ENCODE data around the gene KCNC3.
"Not testable (repeated sequence)": the region's sequence is repeated elsewhere in the genome, so short reads cannot be mapped to it uniquely, and the experiment has no call there.

The KCNC3 gene

DNA sequence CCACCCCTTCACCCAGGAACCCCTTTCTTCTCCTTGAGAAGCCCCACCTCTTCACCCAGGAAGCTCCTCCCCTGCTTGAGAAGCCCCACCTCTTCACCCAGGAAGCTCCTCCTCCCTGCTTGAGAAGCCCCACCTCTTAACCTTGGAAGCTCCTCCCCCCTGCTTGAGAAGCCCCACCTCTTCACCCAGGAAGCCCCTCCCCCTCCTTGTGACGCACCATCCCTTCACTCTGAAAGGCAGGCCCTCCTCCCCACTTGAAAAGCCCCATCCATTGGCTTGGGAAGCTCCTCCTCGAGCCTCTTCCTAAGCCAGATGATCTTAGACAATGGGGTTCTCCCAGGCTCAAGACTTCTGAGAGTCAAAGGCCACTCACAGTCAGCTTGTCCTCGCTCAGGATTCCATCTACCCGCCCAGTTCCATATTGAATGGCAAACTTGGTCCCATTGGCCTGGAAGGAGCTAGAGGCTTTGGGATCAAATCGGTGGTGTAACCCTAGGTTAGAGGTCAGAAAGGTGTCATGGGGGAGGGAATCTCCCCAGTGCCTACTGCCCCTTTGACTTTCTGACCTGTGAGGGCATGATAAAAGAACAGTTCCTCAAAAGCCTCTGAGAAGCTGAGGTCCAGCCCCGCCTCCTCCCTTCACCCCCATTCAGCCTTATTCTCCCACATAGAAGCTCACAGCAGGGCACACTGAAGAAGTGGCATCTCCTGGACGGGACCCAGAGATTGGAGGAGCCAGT is 32.3 kb upstream of the KCNC3 start:
- no peaks in the 10 kb centered on the region for H3K9me3 ChIP-seq (ENCODE audit: control insufficient read depth, insufficient read depth, low read length)
- no peaks in the 10 kb centered on the region; the same call in 1 of the 2 replicates for H3K36me3 ChIP-seq (ENCODE audit: insufficient read depth, low read length)
- no peaks in the 10 kb centered on the region; the same call in 1 of the 2 replicates for H3K4me1 ChIP-seq (ENCODE audit: insufficient read depth, low read length)
- H3K9ac ChIP-seq (ENCODE audit: low read depth, low read length): no peak overlapping the region

- Histone ChIP-seq H3K36me3 (ENCODE audit: insufficient read depth, low read length) (no peaks in the 10 kb centered on the region; the same call in 1 of the 2 replicates), H3K9me3 (ENCODE audit: control insufficient read depth, insufficient read depth, low read length) (no peaks in the 10 kb centered on the region), H3K4me1 (ENCODE audit: insufficient read depth, low read length) (no peaks in the 10 kb centered on the region; the same call in 1 of the 2 replicates), H3K9ac (ENCODE audit: low read depth, low read length) (no peak overlapping the region)
Measured at GRCh38 chr19:50359328-50359818, 30.2 kb upstream of the KCNC3 start.

DNA sequence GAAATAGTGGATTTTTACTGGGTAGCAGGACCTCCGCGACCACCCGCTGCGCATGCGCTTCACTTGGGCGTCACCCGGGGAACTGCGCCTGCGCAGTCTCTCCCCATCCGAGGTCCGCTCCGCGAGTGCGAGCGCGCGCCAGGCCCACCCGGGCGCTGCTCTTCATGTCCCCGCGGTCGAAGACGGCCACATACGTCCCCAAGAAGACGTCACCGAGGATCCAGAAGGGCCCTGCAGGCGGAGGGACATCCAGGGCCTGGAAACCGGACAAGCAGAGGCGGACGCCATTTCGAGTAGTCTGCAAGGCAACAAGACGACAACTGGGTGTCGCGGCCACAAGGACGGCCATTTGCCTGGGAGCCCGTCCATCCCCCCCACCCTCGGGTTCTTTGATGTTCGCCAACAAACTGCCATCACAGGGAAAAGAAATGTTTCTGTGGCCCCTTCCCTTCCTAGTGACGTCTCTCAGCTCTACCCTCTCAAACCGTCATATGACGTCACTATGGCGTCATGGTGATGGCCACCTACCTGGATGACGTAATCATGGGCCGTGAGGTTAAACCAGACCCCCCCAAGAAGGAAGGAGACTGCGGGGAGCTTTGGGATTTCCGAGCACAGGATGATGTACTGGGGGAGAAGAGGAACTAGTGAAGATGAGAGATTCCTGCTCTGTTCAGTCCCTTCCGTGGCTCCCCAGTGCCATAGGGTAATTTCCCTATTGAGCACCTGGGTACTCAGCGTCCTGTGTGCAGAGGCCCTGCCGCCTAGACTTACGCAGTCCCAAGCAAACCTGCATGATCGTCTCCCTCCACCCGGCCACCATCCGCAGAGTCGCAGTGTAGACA is 29.5 kb upstream of the KCNC3 start:
- no peaks in the 10 kb centered on the region for H3K9me3 ChIP-seq (ENCODE audit: control insufficient read depth, insufficient read depth, low read length)
- H3K9ac ChIP-seq (ENCODE audit: low read depth, low read length): no peak overlapping the region
- no peaks in the 10 kb centered on the region; the same call in 1 of the 2 replicates for H3K4me1 ChIP-seq (ENCODE audit: insufficient read depth, low read length)
- H3K36me3 ChIP-seq (ENCODE audit: insufficient read depth, low read length): no peaks in the 10 kb centered on the region; the same call in 1 of the 2 replicates

DNA sequence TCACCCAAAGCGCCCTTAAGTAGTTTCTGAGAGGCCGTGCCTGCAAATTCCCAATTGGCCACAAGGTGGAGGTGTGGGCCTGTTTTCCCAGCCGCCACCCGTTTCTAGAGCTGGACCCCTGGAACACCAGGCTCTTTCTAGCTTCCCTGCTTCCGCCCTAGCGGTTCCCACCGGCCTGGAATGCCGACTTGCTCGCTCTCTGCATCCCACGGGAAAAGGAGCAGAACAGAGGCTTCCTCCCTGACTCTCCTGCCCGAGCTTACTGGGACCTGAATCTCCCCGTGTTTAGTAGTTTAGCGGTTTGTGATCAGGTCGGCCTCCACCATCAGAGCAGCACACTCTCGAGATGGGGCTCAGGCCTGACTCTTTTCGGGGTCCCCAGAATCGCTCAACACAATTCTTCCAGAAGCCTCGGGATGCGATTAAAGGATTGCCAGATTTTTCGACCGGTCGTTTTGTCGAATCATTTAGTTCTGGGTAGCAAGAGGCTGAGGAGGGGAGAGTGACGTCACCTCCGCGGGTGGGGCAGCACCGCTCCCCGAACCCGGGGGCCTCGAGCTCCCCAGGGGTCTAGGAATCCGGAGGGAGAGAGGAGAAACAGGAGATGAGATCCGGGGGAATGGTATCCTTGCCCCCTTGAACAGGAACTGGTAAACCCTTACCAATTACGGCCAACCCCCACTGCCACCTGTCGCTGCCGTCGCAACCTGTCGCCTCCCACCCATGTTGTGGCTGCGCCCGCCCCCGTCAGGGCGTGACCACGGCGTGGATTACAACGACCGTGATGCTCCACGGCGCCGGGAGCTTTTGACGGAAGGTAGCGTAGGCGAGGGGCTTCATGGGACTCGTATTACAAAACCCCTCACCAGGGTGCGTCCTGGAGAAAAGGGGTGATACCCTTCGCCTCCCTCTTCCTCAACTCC is 28.3 kb upstream of the KCNC3 start:
- H3K9me3 ChIP-seq (ENCODE audit: control insufficient read depth, insufficient read depth, low read length): no peaks in the 10 kb centered on the region
- no peaks in the 10 kb centered on the region; the same call in 1 of the 2 replicates for H3K4me1 ChIP-seq (ENCODE audit: insufficient read depth, low read length)
- no peaks in the 10 kb centered on the region for H3K36me3 ChIP-seq (ENCODE audit: insufficient read depth, low read length)
- H3K9ac ChIP-seq (ENCODE audit: low read depth, low read length): peak overlapping the region; percentile 40; the same call in 1 of the 2 replicates

- H3K9ac ChIP-seq (ENCODE audit: low read depth, low read length): no peak overlapping the region
Measured at GRCh38 chr19:50356691-50357177, 27.6 kb upstream of the KCNC3 start.

DNA sequence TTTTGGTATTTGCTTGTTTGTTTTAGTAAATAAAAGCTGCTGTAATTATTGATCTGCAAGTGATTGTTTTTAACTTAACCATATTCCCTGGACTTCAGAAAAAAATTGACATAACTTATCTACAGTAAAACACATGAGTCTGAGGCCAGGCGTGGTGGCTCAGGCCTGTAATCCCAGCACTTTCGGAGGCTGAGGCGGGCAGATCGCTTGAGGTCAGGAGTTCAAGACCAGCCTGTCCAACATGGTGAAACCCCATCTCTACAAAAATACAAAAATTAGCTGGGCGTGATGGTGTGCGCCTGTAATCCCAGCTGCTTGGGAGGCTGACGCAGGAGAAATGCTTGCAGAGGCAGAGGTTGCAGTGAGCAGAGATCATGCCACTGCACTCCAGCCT is 24.3 kb upstream of the KCNC3 start:
- not testable (repeated sequence) for H3K4me1 ChIP-seq (ENCODE audit: insufficient read depth, low read length); H3K36me3 ChIP-seq (ENCODE audit: insufficient read depth, low read length); H3K9me3 ChIP-seq (ENCODE audit: control insufficient read depth, insufficient read depth, low read length); H3K9ac ChIP-seq (ENCODE audit: low read depth, low read length)

More at GRCh38 chr19:50356691-50357177, 27.6 kb upstream of the KCNC3 start:
- Histone ChIP-seq H3K36me3 (ENCODE audit: insufficient read depth, low read length) (no peaks in the 10 kb centered on the region), H3K9me3 (ENCODE audit: control insufficient read depth, insufficient read depth, low read length) (no peaks in the 10 kb centered on the region), H3K4me1 (ENCODE audit: insufficient read depth, low read length) (no peaks in the 10 kb centered on the region; the same call in 1 of the 2 replicates)

GRCh38 chr19:50352242-50352641 is 23.1 kb upstream of the KCNC3 start:
- H3K9ac ChIP-seq (ENCODE audit: low read depth, low read length): no peak overlapping the region
- no peaks in the 10 kb centered on the region for H3K36me3 ChIP-seq (ENCODE audit: insufficient read depth, low read length)
- no peaks in the 10 kb centered on the region; the same call in 1 of the 2 replicates for H3K4me1 ChIP-seq (ENCODE audit: insufficient read depth, low read length)
- H3K9me3 ChIP-seq (ENCODE audit: control insufficient read depth, insufficient read depth, low read length): no peaks in the 10 kb centered on the region

DNA sequence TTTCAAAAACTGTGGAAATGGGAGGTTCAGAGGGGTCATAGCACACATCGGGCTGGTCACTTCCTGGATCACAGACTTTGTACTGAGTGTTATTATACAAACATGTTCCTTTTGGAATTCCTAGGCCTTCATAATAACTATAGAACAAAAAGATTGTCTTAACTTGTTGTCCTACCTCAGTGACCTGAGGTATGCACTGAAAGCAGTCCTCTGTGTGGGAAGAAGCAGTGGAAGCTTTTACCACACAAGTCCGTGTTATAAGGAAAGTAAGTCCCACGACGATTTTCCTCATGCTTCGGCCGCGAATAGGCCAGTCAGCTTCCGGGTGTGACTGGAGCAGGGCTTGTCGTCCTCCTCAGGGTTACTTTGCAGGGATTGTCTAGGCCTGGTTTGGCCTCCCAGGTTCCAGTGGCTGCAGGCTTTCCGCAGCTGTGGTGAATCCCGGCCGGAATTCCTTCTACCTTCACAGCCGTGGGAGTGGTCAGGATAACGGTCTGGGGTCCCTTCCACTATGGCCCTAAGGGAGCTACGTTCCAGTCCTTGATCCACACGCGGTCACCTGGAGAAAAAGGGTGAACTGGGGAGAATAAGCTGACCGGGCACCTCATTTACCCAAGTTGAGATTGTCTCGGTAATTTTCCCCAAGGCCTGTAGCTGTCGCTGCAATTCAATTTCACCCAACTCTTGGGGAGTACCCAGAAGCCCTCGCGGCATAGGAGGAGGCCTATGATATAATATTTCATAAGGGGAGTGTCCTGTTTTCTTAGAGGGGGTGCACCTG is 20.3 kb upstream of the KCNC3 start:
- H3K36me3 ChIP-seq (ENCODE audit: insufficient read depth, low read length): no peaks in the 10 kb centered on the region
- no peaks in the 10 kb centered on the region for H3K9me3 ChIP-seq (ENCODE audit: control insufficient read depth, insufficient read depth, low read length)
- no peaks in the 10 kb centered on the region for H3K4me1 ChIP-seq (ENCODE audit: insufficient read depth, low read length)
- no peak overlapping the region for H3K9ac ChIP-seq (ENCODE audit: low read depth, low read length)

- H3K9ac ChIP-seq (ENCODE audit: low read depth, low read length); H3K4me1 ChIP-seq (ENCODE audit: insufficient read depth, low read length); H3K36me3 ChIP-seq (ENCODE audit: insufficient read depth, low read length); H3K9me3 ChIP-seq (ENCODE audit: control insufficient read depth, insufficient read depth, low read length): not testable (repeated sequence)
Measured at GRCh38 chr19:50347089-50347581, 18.0 kb upstream of the KCNC3 start.

- no peaks in the 10 kb centered on the region for H3K4me1 ChIP-seq (ENCODE audit: insufficient read depth, low read length)
- no peak overlapping the region for H3K9ac ChIP-seq (ENCODE audit: low read depth, low read length)
- H3K36me3 ChIP-seq (ENCODE audit: insufficient read depth, low read length): no peaks in the 10 kb centered on the region
Measured at GRCh38 chr19:50344661-50345318, 15.6 kb upstream of the KCNC3 start.

GRCh38 chr19:50341091-50341564 is 12.0 kb upstream of the KCNC3 start:
- Histone ChIP-seq H3K9ac (ENCODE audit: low read depth, low read length) (no peak overlapping the region), H3K36me3 (ENCODE audit: insufficient read depth, low read length) (no peaks in the 10 kb centered on the region), H3K4me1 (ENCODE audit: insufficient read depth, low read length) (no peaks in the 10 kb centered on the region), H3K9me3 (ENCODE audit: control insufficient read depth, insufficient read depth, low read length) (no peaks in the 10 kb centered on the region; the same call in 1 of the 2 replicates)

More at GRCh38 chr19:50344661-50345318, 15.6 kb upstream of the KCNC3 start:
- H3K9me3 ChIP-seq (ENCODE audit: control insufficient read depth, insufficient read depth, low read length): no peaks in the 10 kb centered on the region; the same call in 1 of the 2 replicates

DNA sequence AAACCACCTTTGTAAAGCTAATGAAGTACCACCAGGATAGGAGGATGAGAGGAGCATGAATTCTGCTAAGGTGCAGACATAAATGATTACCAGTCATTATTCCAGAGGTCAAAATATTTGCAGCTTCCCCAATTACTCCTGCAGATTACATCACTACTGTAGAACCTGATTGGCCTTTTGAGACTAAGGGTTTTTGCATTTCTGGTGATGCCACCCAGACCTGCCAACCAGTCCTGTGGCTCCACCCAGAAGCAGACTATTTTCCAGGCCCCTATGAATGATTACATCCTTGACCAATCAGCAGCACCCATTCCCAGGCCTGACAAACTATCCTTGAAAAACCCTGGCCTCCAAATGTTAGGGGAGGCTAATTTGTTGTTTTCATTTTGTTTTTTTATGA is 11.2 kb upstream of the KCNC3 start:
- H3K4me1 ChIP-seq (ENCODE audit: insufficient read depth, low read length): 0 out of 2 replicates have a peak, but pooled peaks cover 4% of the 10 kb centered on the region
- no peak overlapping the region for H3K9ac ChIP-seq (ENCODE audit: low read depth, low read length)
- no peaks in the 10 kb centered on the region; the same call in 1 of the 2 replicates for H3K9me3 ChIP-seq (ENCODE audit: control insufficient read depth, insufficient read depth, low read length)
- H3K36me3 ChIP-seq (ENCODE audit: insufficient read depth, low read length): no peaks in the 10 kb centered on the region
